ENCODE results near the gene KCNK3.
"Not testable (repeated sequence)": the region's sequence is repeated elsewhere in the genome, so short reads cannot be mapped to it uniquely, and the experiment has no call there.

KCNK3 gene

DNA sequence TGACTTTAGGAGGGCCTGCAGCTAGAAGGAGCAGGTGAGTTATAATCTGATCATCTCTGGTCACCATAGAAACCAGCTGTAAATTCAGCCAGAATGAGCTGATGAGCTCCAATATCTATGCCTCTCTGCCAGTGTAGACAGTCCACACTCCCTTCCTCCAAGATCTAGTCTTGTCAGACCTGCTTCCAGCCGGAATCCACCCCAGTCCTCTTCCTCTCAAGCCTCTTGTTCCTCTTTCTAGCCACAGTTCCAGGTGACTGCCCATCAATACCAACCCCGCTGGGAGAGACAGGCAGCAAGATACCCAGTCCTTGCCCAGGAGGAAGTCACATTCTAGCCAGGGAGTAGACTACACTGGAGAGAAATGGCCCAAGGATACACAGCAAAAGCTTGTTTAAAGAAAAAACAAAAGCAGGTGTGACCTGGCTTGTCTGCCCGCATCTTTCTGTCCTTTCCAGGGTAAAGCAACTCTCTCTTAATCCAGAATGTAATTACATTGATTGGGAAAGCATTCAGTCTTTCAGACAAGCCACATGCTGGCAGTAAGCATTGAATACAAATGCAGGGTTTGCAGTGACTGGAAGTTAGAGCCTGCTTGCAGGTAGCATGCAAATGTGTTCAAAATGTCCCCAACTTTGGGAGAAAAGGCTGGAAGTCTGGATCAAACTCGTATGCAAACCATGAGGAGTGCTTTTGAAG is 62.6 kb downstream of the KCNK3 start:
- no peak overlapping the region for H3K27ac ChIP-seq
- TF ChIP-seq, protein P1, sequence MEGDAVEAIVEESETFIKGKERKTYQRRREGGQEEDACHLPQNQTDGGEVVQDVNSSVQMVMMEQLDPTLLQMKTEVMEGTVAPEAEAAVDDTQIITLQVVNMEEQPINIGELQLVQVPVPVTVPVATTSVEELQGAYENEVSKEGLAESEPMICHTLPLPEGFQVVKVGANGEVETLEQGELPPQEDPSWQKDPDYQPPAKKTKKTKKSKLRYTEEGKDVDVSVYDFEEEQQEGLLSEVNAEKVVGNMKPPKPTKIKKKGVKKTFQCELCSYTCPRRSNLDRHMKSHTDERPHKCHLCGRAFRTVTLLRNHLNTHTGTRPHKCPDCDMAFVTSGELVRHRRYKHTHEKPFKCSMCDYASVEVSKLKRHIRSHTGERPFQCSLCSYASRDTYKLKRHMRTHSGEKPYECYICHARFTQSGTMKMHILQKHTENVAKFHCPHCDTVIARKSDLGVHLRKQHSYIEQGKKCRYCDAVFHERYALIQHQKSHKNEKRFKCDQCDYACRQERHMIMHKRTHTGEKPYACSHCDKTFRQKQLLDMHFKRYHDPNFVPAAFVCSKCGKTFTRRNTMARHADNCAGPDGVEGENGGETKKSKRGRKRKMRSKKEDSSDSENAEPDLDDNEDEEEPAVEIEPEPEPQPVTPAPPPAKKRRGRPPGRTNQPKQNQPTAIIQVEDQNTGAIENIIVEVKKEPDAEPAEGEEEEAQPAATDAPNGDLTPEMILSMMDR (IDR thresholded peaks at IDR 0.05) = no peak
- no peak for TF ChIP-seq ZFX (IDR thresholded peaks at IDR 0.05; ENCODE audit: borderline replicate concordance)

DNA sequence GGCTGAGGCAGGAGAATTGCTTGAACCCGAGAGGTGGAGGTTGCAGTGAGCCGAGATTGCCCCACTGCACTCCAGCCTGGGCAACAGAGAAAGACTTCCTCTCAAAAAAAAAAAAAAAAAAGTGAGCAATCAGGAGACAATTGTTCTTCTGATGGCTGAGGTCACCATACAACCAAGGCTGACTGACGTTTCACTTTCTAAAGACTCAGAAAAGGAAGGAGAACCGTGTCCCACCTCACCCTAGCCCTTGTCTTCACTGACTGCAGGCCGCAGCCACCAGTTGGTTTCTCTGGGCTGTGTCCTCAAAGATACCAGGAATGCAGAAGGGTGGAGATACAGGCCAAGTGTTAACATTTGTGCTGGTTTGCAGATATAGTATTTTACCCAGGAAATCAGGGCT is 63.8 kb downstream of the KCNK3 start:
- no peak overlapping the region for H3K27ac ChIP-seq
- TF ChIP-seq ZFX (IDR thresholded peaks at IDR 0.05; ENCODE audit: borderline replicate concordance) = no peak
- TF ChIP-seq, protein P1 (IDR thresholded peaks at IDR 0.05) = no peak

DNA sequence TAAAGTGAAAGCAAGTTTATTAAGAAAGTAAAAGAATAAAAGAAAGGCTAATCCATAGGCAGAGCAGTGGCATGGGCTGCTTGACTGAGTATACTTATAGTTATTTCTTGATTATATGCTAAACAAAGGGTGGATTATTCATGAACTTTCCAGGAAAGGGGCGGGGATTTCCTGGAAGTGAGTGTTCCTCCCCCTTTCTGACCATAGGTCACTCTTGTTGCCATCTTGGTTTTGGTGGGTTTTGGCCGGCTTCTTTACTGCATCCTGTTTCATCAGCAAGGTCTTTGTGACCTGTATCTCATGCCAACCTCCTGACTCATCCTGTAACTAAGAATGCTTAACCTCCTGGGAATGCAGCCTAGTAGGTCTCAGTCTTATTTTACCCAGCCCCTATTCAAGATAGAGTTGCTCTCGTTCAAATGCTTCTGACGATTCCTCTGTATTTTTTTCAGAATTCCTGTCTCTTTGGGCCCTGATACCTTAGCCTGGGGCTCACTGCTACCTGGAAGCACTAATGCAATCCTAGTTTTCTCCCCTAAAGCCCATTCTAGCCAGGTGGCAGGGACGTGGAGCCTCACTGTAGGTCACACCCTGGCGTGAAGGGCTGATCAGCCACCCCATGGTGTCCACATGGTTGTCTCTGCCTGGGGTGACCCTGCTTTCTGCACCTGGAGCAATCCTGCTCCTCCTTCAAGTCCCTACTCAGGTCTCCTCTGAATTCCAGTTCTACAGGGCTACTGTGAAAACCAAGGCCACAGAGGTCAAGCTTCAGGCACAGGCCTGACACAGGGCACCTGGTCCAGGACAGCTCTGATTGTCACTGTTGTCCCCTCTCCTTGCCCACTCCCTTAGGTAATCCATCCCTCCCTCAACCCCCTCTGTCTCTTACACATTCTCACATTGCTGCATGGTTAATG is 65.6 kb downstream of the KCNK3 start:
- TF ChIP-seq, protein P1 (IDR thresholded peaks at IDR 0.05) = no peak
- no peak for TF ChIP-seq ZFX (IDR thresholded peaks at IDR 0.05; ENCODE audit: borderline replicate concordance)
- H3K27ac ChIP-seq = peak overlapping the region; percentile 20; the same call in 1 of the 2 replicates

DNA sequence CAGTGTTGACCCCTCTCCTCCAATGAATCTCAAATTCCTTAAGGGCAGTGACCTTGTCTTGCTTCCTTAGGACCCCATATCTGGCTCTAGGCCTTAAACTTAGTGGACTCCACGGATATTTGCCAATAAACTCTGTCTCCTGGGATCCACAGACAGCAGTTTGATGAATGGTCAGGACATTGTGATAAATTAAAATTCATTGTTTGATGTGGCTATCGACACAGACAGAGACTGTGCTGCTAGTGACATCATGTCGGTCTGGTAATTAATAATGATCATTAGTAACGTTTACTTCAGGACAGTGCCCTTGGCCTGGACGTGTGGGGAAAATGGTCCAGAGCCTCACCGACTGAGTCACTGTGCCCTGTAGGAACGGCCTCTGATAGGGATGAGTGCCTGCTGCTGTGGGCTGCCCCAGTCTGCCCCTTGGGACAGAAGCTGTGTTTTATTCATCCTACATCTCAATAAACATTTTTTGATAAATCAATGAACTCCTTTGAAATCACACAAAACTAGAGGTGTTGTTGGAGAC is 66.3 kb downstream of the KCNK3 start:
- no peak for TF ChIP-seq ZFX (IDR thresholded peaks at IDR 0.05; ENCODE audit: borderline replicate concordance)
- TF ChIP-seq, protein P1 (IDR thresholded peaks at IDR 0.05) = no peak
- no peak overlapping the region for H3K27ac ChIP-seq

DNA sequence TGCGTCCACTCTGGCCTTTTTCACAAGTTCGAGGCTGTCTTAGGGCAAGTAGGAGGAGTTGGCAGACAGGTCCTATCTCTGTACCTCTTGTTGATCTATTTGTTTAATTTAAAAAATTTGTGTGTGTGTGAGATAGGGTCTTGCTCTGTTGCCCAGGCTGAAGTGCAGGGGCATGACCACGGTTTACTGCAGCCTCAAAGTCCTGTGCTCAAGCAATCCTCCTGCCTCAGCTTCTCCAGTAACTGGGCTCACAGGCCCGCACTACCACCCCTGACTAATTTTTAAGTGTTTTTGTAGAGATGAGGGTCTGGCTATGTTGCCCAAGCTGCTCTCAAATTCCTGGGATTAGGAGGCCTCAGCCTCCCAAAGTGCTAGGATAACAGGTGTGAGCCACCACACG is 67.3 kb downstream of the KCNK3 start:
- no peak for TF ChIP-seq ZFX (IDR thresholded peaks at IDR 0.05; ENCODE audit: borderline replicate concordance)
- TF ChIP-seq, protein P1 (IDR thresholded peaks at IDR 0.05) = no peak
- H3K27ac ChIP-seq = no peak overlapping the region

DNA sequence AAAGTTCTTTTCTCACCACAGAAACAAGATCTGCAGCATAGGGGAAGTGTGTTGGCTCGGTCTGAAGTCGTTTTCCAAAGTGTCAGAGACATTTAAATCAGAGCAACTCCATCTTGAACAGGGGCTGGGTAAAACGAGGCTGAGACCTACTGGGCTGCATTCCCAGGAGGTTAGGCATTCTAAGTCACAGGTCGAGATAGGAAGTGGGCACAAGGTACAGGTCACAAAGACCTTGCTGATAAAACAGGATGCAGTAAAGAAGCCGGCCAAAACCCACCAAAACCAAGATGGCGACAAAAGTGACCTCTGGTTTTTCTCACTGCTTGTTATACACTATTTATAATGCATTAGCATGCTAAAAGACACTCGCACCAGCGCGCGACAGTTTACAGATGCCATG is 68.5 kb downstream of the KCNK3 start:
- not testable (repeated sequence) for H3K27ac ChIP-seq

DNA sequence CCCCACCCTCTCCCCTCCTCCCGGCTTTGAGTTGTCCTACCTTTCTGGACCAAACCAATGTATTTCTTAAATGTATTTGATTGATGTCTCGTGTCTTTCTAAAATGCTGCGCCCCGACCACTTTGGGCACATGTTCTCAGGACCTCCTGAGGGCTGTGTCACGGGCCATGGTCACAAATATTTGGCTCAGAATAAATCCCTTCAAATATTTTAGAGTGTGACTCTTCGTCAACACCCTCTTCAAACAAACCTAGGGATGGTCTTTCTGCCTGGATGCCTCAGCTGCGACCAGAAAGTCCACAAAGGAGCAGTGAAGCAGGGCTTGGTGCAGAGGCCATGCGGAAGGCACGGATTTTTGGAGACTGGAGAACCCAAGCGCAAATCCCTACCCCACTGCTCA is 70.5 kb downstream of the KCNK3 start:
- no peak for TF ChIP-seq ZFX (IDR thresholded peaks at IDR 0.05; ENCODE audit: borderline replicate concordance)
- TF ChIP-seq, protein P1 (IDR thresholded peaks at IDR 0.05) = no peak
- no peak overlapping the region for H3K27ac ChIP-seq
